CD4-positive, CD25-positive, alpha-beta regulatory T cell (primary cell): ENCODE results near the gene TLR7. TPM values are rescaled to one million over a fixed set of nuclear protein-coding genes. Genes with fewer than 3 reads are reported as not detected.
A peak's percentile ranks its signal among the peaks of the same experiment; 100 is the strongest.

Source experiments
- ATAC-seq, 2 donors: fragments of 150-1000 bp; cut with Tn5 transposase; one replicate each; pipeline ENCODE4 v1.10.0; 2021; ENCODE audit warnings: low read depth in 2 of 2, moderate number of reproducible peaks in 2 of 2, moderate library complexity in 1 of 2
- DNase-seq, 3 donors: peaks; one replicate each; pipeline versions ENCODE4 v3.0.0 to v3.0.0-alpha.2; 2012 to 2022; ENCODE audit warnings: mixed read lengths in 1 of 3
- H3K27ac ChIP-seq: one replicate; pipeline ENCODE4 v1.7.0; 2013; ENCODE audit warnings: mild to moderate bottlenecking, low read length; ENCODE audit not compliant: insufficient read depth, poor library complexity, severe bottlenecking
- H3K27me3 ChIP-seq: one replicate; pipeline ENCODE4 v1.7.0; 2013; ENCODE audit warnings: low read length; ENCODE audit not compliant: control insufficient read depth, insufficient read depth
- H3K36me3 ChIP-seq: one replicate; pipeline ENCODE4 v1.7.0; 2013; ENCODE audit warnings: mild to moderate bottlenecking, low read length, moderate library complexity; ENCODE audit not compliant: control insufficient read depth, insufficient read depth
- H3K4me1 ChIP-seq: 2 replicates; pipeline ENCODE4 v1.7.0; 2013; ENCODE audit warnings: mild to moderate bottlenecking, low read length; ENCODE audit not compliant: insufficient read depth, control insufficient read depth, poor library complexity, severe bottlenecking
- H3K4me3 ChIP-seq: one replicate; pipeline ENCODE4 v1.7.0; 2013; ENCODE audit warnings: low read depth, mild to moderate bottlenecking, low read length, moderate library complexity
- H3K9me3 ChIP-seq, 2 experiments: 1 replicate in 1 of 2; 2 replicates in 1 of 2; pipeline ENCODE4 v1.7.0; 2013; ENCODE audit warnings: low read length in 2 of 2, mild to moderate bottlenecking in 1 of 2, moderate library complexity in 1 of 2; ENCODE audit not compliant: control insufficient read depth in 2 of 2
- H3K27ac Mint-ChIP-seq, 3 donors: one replicate each; pipeline ENCODE4 v1.8.0; 2020 to 2022; ENCODE audit warnings: mild to moderate bottlenecking in 3 of 3, mixed read lengths in 3 of 3, moderate library complexity in 2 of 3
- H3K27me3 Mint-ChIP-seq: one replicate; pipeline ENCODE4 v1.8.0; 2022; ENCODE audit warnings: mild to moderate bottlenecking, mixed read lengths
- H3K36me3 Mint-ChIP-seq: one replicate; pipeline ENCODE4 v1.8.0; 2020; ENCODE audit warnings: mixed read lengths
- H3K4me1 Mint-ChIP-seq, 4 donors: one replicate each; pipeline ENCODE4 v1.8.0; 2020 to 2022; ENCODE audit warnings: mixed read lengths in 4 of 4, mild to moderate bottlenecking in 1 of 4
- H3K4me3 Mint-ChIP-seq, 4 donors: one replicate each; pipeline ENCODE4 v1.8.0; 2020 to 2022; ENCODE audit warnings: mild to moderate bottlenecking in 4 of 4, mixed read lengths in 4 of 4, moderate library complexity in 3 of 4
- H3K9me3 Mint-ChIP-seq, 7 donors: one replicate each; pipeline ENCODE4 v1.8.0; 2020 to 2022; ENCODE audit warnings: mixed read lengths in 7 of 7, mild to moderate bottlenecking in 3 of 7, moderate library complexity in 2 of 7
- polyA plus RNA-seq, 4 donors: library from polyadenylated mRNA; unstranded; fragments of 300-500 nt; fragmentation: Illumina TruSeq; gene quantifications; one replicate each; pipeline ENCODE4 v1.2.3, GENCODE V29; 2021
- total RNA-seq: library from RNA; stranded (reverse); gene quantifications from one replicate; pipeline ENCODE4 v1.2.3, GENCODE V29; 2022

TLR7 gene
- total and polyA plus RNA-seq, 5 donors from 2014 or later = 0.02 to 0.15 TPM; not detected in 3

DNA sequence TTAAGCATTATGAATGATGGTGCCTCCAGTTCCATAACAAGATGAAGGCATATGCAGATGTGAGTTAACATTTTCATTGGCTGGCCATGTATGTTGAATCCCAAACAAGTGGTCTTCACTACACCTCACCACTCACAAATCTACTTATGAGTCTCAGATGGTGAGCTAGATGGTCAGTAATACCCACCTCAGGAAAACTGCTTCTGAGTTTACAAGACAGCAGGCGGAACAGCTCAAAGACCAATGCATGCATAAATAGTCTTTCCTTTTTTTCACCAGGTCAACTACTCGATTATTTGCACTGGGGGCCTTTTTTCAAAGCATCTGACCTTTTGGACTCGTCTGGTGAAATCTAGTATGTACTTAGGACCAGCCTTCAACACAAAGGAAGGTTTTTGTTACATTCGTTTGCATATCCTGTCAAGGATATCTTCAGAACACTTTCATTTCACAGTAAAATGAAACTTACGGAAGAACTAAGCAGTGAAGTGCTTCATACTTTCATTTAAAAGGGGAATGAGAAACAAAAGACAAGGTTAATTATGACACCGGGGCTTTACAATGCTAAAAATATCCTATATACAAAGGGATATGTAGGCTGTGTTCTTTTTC is 23.1 kb upstream of the TLR7 start:
- no peaks in the 10 kb centered on the region for H3K36me3 Mint-ChIP-seq
- ATAC-seq (peak; percentile 70 to 85), DNase-seq (peak in 1 of 3 donors; percentile 53)
- Histone ChIP-seq H3K27ac (no peak overlapping the region), H3K27me3 (peaks cover 2% of the 10 kb centered on the region), H3K4me3 (peak overlapping the region; percentile 79), H3K36me3 (no peaks in the 10 kb centered on the region), H3K9me3 (no peaks in the 10 kb centered on the region), H3K4me1 (no peaks in the 10 kb centered on the region)
- peaks cover 4 to 12% (median 7%) of the 10 kb centered on the region in 4 donors for H3K4me1 Mint-ChIP-seq
- peaks cover 6% of the 10 kb centered on the region for H3K27me3 Mint-ChIP-seq
- peak overlapping the region; percentile 58 to 88 (median 78) for H3K4me3 Mint-ChIP-seq
- H3K9me3 Mint-ChIP-seq = peaks cover 0 to 2% (median 0%) of the 10 kb centered on the region in 7 donors
- H3K27ac Mint-ChIP-seq = peak overlapping the region; percentile 44 to 94 (median 79)

DNA sequence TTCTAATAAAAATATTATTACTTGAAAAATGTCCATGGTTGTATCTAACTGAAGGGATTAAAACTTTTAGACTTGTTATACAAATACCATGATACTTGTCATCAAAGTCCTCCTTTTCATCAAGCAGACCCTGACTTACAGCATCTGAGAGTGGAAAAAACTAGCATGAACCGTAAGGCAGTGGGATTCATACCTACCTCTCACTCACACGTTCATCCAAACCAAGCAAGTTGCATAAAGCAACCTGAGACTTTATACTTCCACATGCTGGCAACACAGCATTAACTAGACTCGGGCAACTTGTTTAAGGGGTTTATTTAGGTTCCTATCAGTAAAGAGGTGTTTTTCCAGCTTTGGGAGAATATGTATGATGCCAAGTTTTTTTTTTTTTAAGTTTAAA is 22.6 kb upstream of the TLR7 start:
- Histone ChIP-seq H3K9me3 (no peaks in the 10 kb centered on the region), H3K27ac (no peak overlapping the region), H3K27me3 (peaks cover 2% of the 10 kb centered on the region), H3K36me3 (no peaks in the 10 kb centered on the region), H3K4me3 (peak overlapping the region; percentile 79), H3K4me1 (no peaks in the 10 kb centered on the region)
- DNase-seq (peak in 1 of 3 donors; percentile 22), ATAC-seq (peak in 1 of 2 donors; percentile 34)
- Mint-ChIP-seq H3K27ac (peak overlapping the region; percentile 44 to 94 (median 79)), H3K27me3 (peaks cover 4% of the 10 kb centered on the region), H3K36me3 (no peaks in the 10 kb centered on the region), H3K4me3 (peak overlapping the region in 3 of 4 donors; percentile 77 to 88 (median 79)), H3K4me1 (peaks cover 4 to 12% (median 7%) of the 10 kb centered on the region in 4 donors), H3K9me3 (peaks cover 0 to 2% (median 0%) of the 10 kb centered on the region in 7 donors)

GRCh38 chrX:12865359-12865758 is 1.5 kb upstream of the TLR7 start:
- peaks cover 0 to 6% (median under 1%) of the 10 kb centered on the region in 4 donors for H3K4me1 Mint-ChIP-seq
- no peaks in the 10 kb centered on the region for H3K36me3 Mint-ChIP-seq
- H3K27ac ChIP-seq = no peak overlapping the region
- ATAC-seq (no peak), DNase-seq (no peak)
- H3K9me3 Mint-ChIP-seq = peaks cover 0 to 9% (median 0%) of the 10 kb centered on the region in 7 donors
- no peaks in the 10 kb centered on the region for H3K9me3 ChIP-seq
- no peak overlapping the region for H3K4me3 Mint-ChIP-seq
- H3K36me3 ChIP-seq = no peaks in the 10 kb centered on the region
- H3K4me1 ChIP-seq = no peaks in the 10 kb centered on the region
- H3K4me3 ChIP-seq = no peak overlapping the region
- H3K27ac Mint-ChIP-seq = no peak overlapping the region
- no peaks in the 10 kb centered on the region for H3K27me3 ChIP-seq
- H3K27me3 Mint-ChIP-seq = peaks cover 4% of the 10 kb centered on the region

DNA sequence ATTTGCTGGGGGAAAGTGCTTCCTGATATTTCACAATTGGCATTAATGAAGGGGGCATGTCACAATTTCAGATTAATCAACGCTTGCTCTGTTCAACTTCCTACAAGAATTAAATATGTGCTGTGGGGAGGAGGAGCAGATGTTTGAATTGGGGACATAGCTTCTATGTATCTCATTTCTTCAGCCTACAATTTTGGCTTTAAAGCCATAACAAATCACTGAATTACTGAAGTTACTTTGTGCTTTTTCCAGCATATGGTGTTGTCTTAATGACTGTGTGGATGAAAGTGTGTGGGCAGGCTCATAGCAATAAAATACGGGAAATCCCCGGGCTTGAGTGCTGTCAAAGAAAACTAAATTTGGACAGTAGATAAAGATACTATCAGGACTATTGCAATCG is 813 bp downstream of the TLR7 start:
- no peaks in the 10 kb centered on the region for H3K36me3 ChIP-seq
- ATAC-seq = no peak
- H3K27ac ChIP-seq = no peak overlapping the region
- H3K27ac Mint-ChIP-seq = peak overlapping the region in 1 of 3 donors; percentile 80
- H3K9me3 Mint-ChIP-seq = peaks cover 0 to 7% (median 0%) of the 10 kb centered on the region in 7 donors
- H3K4me1 ChIP-seq = no peaks in the 10 kb centered on the region
- no peak overlapping the region for H3K4me3 Mint-ChIP-seq
- peaks cover 0 to 6% (median under 1%) of the 10 kb centered on the region in 4 donors for H3K4me1 Mint-ChIP-seq
- H3K27me3 ChIP-seq = no peaks in the 10 kb centered on the region
- H3K36me3 Mint-ChIP-seq = no peaks in the 10 kb centered on the region
- no peak for DNase-seq
- no peaks in the 10 kb centered on the region for H3K9me3 ChIP-seq
- no peak overlapping the region for H3K4me3 ChIP-seq
- peaks cover 4% of the 10 kb centered on the region for H3K27me3 Mint-ChIP-seq

- peaks cover 0 to 5% (median 0%) of the 10 kb centered on the region in 7 donors for H3K9me3 Mint-ChIP-seq
- DNase-seq = no peak
- H3K27ac ChIP-seq = no peak overlapping the region
- H3K27ac Mint-ChIP-seq = no peak overlapping the region
- no peaks in the 10 kb centered on the region for H3K36me3 ChIP-seq
- H3K36me3 Mint-ChIP-seq = no peaks in the 10 kb centered on the region
- no peaks in the 10 kb centered on the region for H3K4me1 ChIP-seq
- peaks cover 4% of the 10 kb centered on the region for H3K27me3 Mint-ChIP-seq
- H3K27me3 ChIP-seq = no peaks in the 10 kb centered on the region
- no peak overlapping the region for H3K4me3 Mint-ChIP-seq
- ATAC-seq = no peak
- H3K9me3 ChIP-seq = no peaks in the 10 kb centered on the region
- H3K4me3 ChIP-seq = no peak overlapping the region
- H3K4me1 Mint-ChIP-seq = peaks cover 0 to 6% (median under 1%) of the 10 kb centered on the region in 4 donors
Measured at GRCh38 chrX:12868747-12869146, 1.9 kb downstream of the TLR7 start.

GRCh38 chrX:12871257-12871656 is 4.4 kb downstream of the TLR7 start:
- Mint-ChIP-seq H3K27ac (no peak overlapping the region), H3K36me3 (no peaks in the 10 kb centered on the region), H3K4me3 (no peak overlapping the region), H3K4me1 (peaks cover 0 to 6% (median under 1%) of the 10 kb centered on the region in 4 donors), H3K27me3 (peaks cover 4% of the 10 kb centered on the region), H3K9me3 (peaks cover 0 to 8% (median 0%) of the 10 kb centered on the region in 7 donors)
- no peaks in the 10 kb centered on the region for H3K9me3 ChIP-seq
- DNase-seq = no peak
- no peak for ATAC-seq
- H3K36me3 ChIP-seq = no peaks in the 10 kb centered on the region
- H3K27ac ChIP-seq = no peak overlapping the region
- no peaks in the 10 kb centered on the region for H3K4me1 ChIP-seq
- no peaks in the 10 kb centered on the region for H3K27me3 ChIP-seq
- H3K4me3 ChIP-seq = no peak overlapping the region

DNA sequence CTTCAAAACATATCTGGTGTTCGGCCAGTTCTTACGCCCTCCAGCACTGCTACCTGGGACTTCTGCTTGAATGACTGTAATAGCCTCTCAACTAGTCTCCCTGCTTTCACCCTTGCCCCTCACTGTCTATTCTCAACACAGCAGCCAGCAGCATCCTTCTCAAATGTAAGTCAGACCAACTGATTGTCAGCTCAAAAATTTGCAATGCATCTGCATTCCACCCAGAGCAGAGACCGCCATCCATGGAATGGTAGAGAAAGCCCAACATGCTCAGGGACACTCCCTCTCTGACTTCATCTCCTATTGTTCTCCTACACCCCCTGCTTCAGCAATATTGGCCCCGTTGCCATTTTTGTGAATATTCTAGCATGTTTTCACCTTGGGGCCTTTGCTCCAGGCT is 5.9 kb downstream of the TLR7 start:
- no peak overlapping the region for H3K4me3 ChIP-seq
- Mint-ChIP-seq H3K27ac (no peak overlapping the region), H3K9me3 (peaks cover 0 to 8% (median 0%) of the 10 kb centered on the region in 7 donors), H3K4me3 (no peak overlapping the region), H3K36me3 (no peaks in the 10 kb centered on the region), H3K27me3 (peaks cover 8% of the 10 kb centered on the region), H3K4me1 (peaks cover 0 to 2% (median under 1%) of the 10 kb centered on the region in 4 donors)
- DNase-seq = no peak
- H3K27ac ChIP-seq = no peak overlapping the region
- H3K9me3 ChIP-seq = no peaks in the 10 kb centered on the region
- H3K4me1 ChIP-seq = no peaks in the 10 kb centered on the region
- no peaks in the 10 kb centered on the region for H3K27me3 ChIP-seq
- H3K36me3 ChIP-seq = no peaks in the 10 kb centered on the region
- ATAC-seq = no peak

GRCh38 chrX:12874581-12874980 is 7.7 kb downstream of the TLR7 start:
- Histone ChIP-seq H3K4me3 (no peak overlapping the region), H3K27me3 (no peaks in the 10 kb centered on the region), H3K4me1 (no peaks in the 10 kb centered on the region), H3K27ac (no peak overlapping the region), H3K9me3 (no peaks in the 10 kb centered on the region), H3K36me3 (no peaks in the 10 kb centered on the region)
- ATAC-seq = no peak
- H3K4me3 Mint-ChIP-seq = no peak overlapping the region
- no peak for DNase-seq
- H3K9me3 Mint-ChIP-seq = peaks cover 0 to 5% (median 0%) of the 10 kb centered on the region in 7 donors
- no peak overlapping the region for H3K27ac Mint-ChIP-seq
- H3K4me1 Mint-ChIP-seq = no peaks in the 10 kb centered on the region
- H3K36me3 Mint-ChIP-seq = no peaks in the 10 kb centered on the region
- peaks cover 9% of the 10 kb centered on the region for H3K27me3 Mint-ChIP-seq
